H1 (cell line): ENCODE results near the gene MIOX. TPM values are rescaled to one million over a fixed set of nuclear protein-coding genes. Genes with fewer than 3 reads are reported as not detected.

ENCODE experiments used
- CTCF ChIA-PET: fragments of 300-600 bp; sonication (Branson Sonifier 250); formaldehyde crosslinking; loops from one replicate; lab custom pipeline; 2021; ENCODE audit not compliant: partially characterized antibody; lab: Charles Lee
- POLR2A ChIA-PET: fragments of 300-600 bp; sonication (Branson Sonifier 250); formaldehyde crosslinking; loops from one replicate; lab custom pipeline; 2021; ENCODE audit warnings: inconsistent platforms; ENCODE audit not compliant: partially characterized antibody; lab: Charles Lee
- DNase-seq, 2 experiments: peaks; one replicate each; pipeline versions ENCODE4 v3.0.0 to v3.0.0-alpha.2; 2010 to 2022; ENCODE audit warnings: low spot score in 2 of 2, low read depth in 1 of 2, mixed read lengths in 1 of 2
- FAIRE-seq: peaks from 2 replicates; lab custom pipeline; 2011; peaks lifted over from hg19 to GRCh38; lab: Jason Lieb, UNC
- H2AFZ ChIP-seq: 2 replicates; pipeline ENCODE4 v1.8.1; 2012; ENCODE audit warnings: low read length, inconsistent platforms
- H2AK5ac ChIP-seq: 2 replicates; pipeline ENCODE4 v1.6.1; 2013; ENCODE audit warnings: low read depth, low read length
- H2BK120ac ChIP-seq: replicated peaks from 2 replicates; pipeline ENCODE3; 2013; ENCODE audit warnings: low read depth, low read length, inconsistent platforms
- H2BK12ac ChIP-seq: 2 replicates; pipeline ENCODE4 v1.6.1; 2013; ENCODE audit warnings: low read depth, low read length
- H2BK15ac ChIP-seq: 2 replicates; pipeline ENCODE4 v1.6.1; 2013; ENCODE audit warnings: low read length
- H2BK20ac ChIP-seq: 2 replicates; pipeline ENCODE4 v1.6.1; 2013; ENCODE audit warnings: low read length
- H2BK5ac ChIP-seq: 2 replicates; pipeline ENCODE4 v1.6.1; 2013; ENCODE audit warnings: low read depth, low read length
- H3K14ac ChIP-seq: 2 replicates; pipeline ENCODE4 v1.6.1; 2013; ENCODE audit warnings: inconsistent platforms; ENCODE audit not compliant: insufficient read length
- H3K18ac ChIP-seq: 2 replicates; pipeline ENCODE4 v1.6.1; 2013; ENCODE audit warnings: low read length; ENCODE audit errors: extremely low read depth
- H3K23ac ChIP-seq: 2 replicates; pipeline ENCODE4 v1.6.1; 2013; ENCODE audit warnings: inconsistent platforms; ENCODE audit not compliant: insufficient read length
- H3K23me2 ChIP-seq: 2 replicates; pipeline ENCODE4 v1.6.1; 2013; ENCODE audit warnings: low read depth, low read length
- H3K27ac ChIP-seq: 2 replicates; pipeline ENCODE4 v1.6.1; 2011; ENCODE audit warnings: low read depth, low read length, inconsistent platforms
- H3K27me3 ChIP-seq, 4 experiments: replicated peaks in 1 of 4; 1 replicate in 1 of 4; 2 replicates in 3 of 4; pipeline versions ENCODE4 v1.6.1 to v1.8.1; 2011 to 2013; ENCODE audit warnings: low read length in 3 of 4, mild to moderate bottlenecking in 3 of 4, inconsistent platforms in 2 of 4, mixed read lengths in 2 of 4, moderate library complexity in 1 of 4; ENCODE audit not compliant: control insufficient read depth in 3 of 4, insufficient read depth in 3 of 4; ENCODE audit errors: extremely low read depth in 1 of 4
- H3K36me3 ChIP-seq, 4 experiments: 2 replicates each; pipeline versions ENCODE4 v1.6.1 to v1.8.1; 2011 to 2013; ENCODE audit warnings: mild to moderate bottlenecking in 4 of 4, low read length in 3 of 4, moderate library complexity in 2 of 4, control low read depth in 1 of 4, inconsistent platforms in 1 of 4; ENCODE audit not compliant: insufficient read depth in 4 of 4, control insufficient read depth in 2 of 4
- H3K4ac ChIP-seq: replicated peaks from 2 replicates; pipeline ENCODE3; 2013; ENCODE audit warnings: low read length, low read depth, mixed read lengths, inconsistent platforms; ENCODE audit not compliant: insufficient read length
- H3K4me1 ChIP-seq, 4 experiments: replicated peaks in 1 of 4; 1 replicate in 1 of 4; 2 replicates in 3 of 4; pipeline versions ENCODE4 v1.6.1 to v1.8.1; 2011 to 2013; ENCODE audit warnings: low read length in 3 of 4, inconsistent platforms in 2 of 4, mixed read lengths in 1 of 4; ENCODE audit not compliant: insufficient read depth in 4 of 4, control insufficient read depth in 3 of 4
- H3K4me2 ChIP-seq, 2 experiments: 2 replicates each; pipeline versions ENCODE4 v1.6.1 to v1.8.1; 2011 to 2013; ENCODE audit warnings: low read depth in 2 of 2, low read length in 2 of 2, control low read depth in 1 of 2, inconsistent platforms in 1 of 2, mild to moderate bottlenecking in 1 of 2; ENCODE audit not compliant: insufficient read depth in 1 of 2
- H3K4me3 ChIP-seq, 4 experiments: fragments of 200-600, 300-600 bp in 1 of 4; sonication (generic), shearing (Covaris generic), sonication (Bioruptor Twin) in 1 of 4; 2 replicates each; pipeline versions ENCODE4 v1.5.1 to v1.8.1; 2011 to 2016; ENCODE audit warnings: low read length in 4 of 4, low read depth in 3 of 4, control low read depth in 2 of 4, inconsistent platforms in 2 of 4, mild to moderate bottlenecking in 2 of 4, mixed read lengths in 1 of 4, moderate library complexity in 1 of 4; ENCODE audit not compliant: insufficient read depth in 2 of 4; ENCODE audit errors: extremely low read depth in 1 of 4
- H3K56ac ChIP-seq: replicated peaks from 2 replicates; pipeline ENCODE3; 2013; ENCODE audit warnings: low read depth, mild to moderate bottlenecking, mixed read lengths, low read length, inconsistent platforms; ENCODE audit not compliant: insufficient read length
- H3K79me1 ChIP-seq: 2 replicates; pipeline ENCODE4 v1.6.1; 2013; ENCODE audit warnings: low read depth, low read length, control low read depth
- H3K79me2 ChIP-seq, 2 experiments: 2 replicates each; pipeline versions ENCODE4 v1.6.1 to v1.8.1; 2012 to 2013; ENCODE audit warnings: low read length in 2 of 2, mild to moderate bottlenecking in 2 of 2, inconsistent platforms in 1 of 2; ENCODE audit not compliant: insufficient read depth in 2 of 2, control insufficient read depth in 1 of 2
- H3K9ac ChIP-seq, 4 experiments: replicated peaks in 1 of 4; 1 replicate in 1 of 4; 2 replicates in 3 of 4; pipeline versions ENCODE4 v1.6.1 to v1.8.1; 2011 to 2013; ENCODE audit warnings: low read depth in 3 of 4, low read length in 3 of 4, control low read depth in 2 of 4, mild to moderate bottlenecking in 2 of 4, moderate library complexity in 2 of 4, inconsistent platforms in 1 of 4; ENCODE audit errors: extremely low read depth in 1 of 4
- H3K9me3 ChIP-seq, 2 experiments: 2 replicates each; pipeline versions ENCODE4 v1.6.1 to v1.8.1; 2012 to 2013; ENCODE audit warnings: mild to moderate bottlenecking in 2 of 2, moderate library complexity in 2 of 2, control low read depth in 1 of 2, inconsistent platforms in 1 of 2, low read depth in 1 of 2, low read length in 1 of 2, mixed read lengths in 1 of 2; ENCODE audit not compliant: insufficient read depth in 2 of 2
- H4K20me1 ChIP-seq, 2 experiments: replicated peaks in 1 of 2; 2 replicates each; pipeline versions ENCODE3 to v1.8.1; 2011 to 2013; ENCODE audit warnings: inconsistent platforms in 2 of 2, low read length in 2 of 2, mild to moderate bottlenecking in 1 of 2; ENCODE audit not compliant: insufficient read depth in 2 of 2, control insufficient read depth in 1 of 2
- H4K5ac ChIP-seq: 2 replicates; pipeline ENCODE4 v1.6.1; 2013; ENCODE audit warnings: low read length, low read depth, mixed read lengths, inconsistent platforms; ENCODE audit not compliant: insufficient read length
- H4K8ac ChIP-seq: 2 replicates; pipeline ENCODE4 v1.8.0; 2013; ENCODE audit warnings: mild to moderate bottlenecking, moderate library complexity, low read length, inconsistent platforms; ENCODE audit not compliant: insufficient read depth; ENCODE audit errors: extremely low read depth
- H4K91ac ChIP-seq: replicated peaks from 2 replicates; pipeline ENCODE3; 2013; ENCODE audit warnings: low read length, mixed read lengths, inconsistent platforms; ENCODE audit not compliant: insufficient read length
- CTBP2 ChIP-seq: IDR thresholded peaks from 2 replicates; pipeline ENCODE4 v1.7.0; 2011; ENCODE audit warnings: borderline replicate concordance, mild to moderate bottlenecking, moderate library complexity, mixed read lengths, low read length; ENCODE audit not compliant: insufficient read depth, insufficient read length
- NANOG ChIP-seq: IDR thresholded peaks from 2 replicates; pipeline ENCODE4 v1.6.1; 2011; ENCODE audit warnings: low read length, low read depth, mild to moderate bottlenecking, inconsistent platforms; ENCODE audit not compliant: insufficient read depth, poor library complexity, severe bottlenecking
- PHF8 ChIP-seq: fragments of 200-600 bp; sonication (generic); conservative IDR thresholded peaks from 2 replicates; pipeline ENCODE4 v1.7.1; 2012; ENCODE audit warnings: low read depth, mild to moderate bottlenecking, inconsistent platforms, low read length, moderate library complexity
- RBBP5 ChIP-seq: IDR thresholded peaks from 2 replicates; pipeline ENCODE4 v1.7.1; 2012; ENCODE audit warnings: low read depth, mild to moderate bottlenecking, inconsistent platforms, low read length, moderate library complexity, borderline replicate concordance
- TAF7 ChIP-seq: optimal IDR thresholded peaks from 2 replicates; pipeline ENCODE3; 2011; ENCODE audit warnings: low read depth, mild to moderate bottlenecking, inconsistent platforms, low read length, moderate library complexity, borderline replicate concordance
- TCF12 ChIP-seq: IDR thresholded peaks from 2 replicates; pipeline ENCODE4 v1.6.1; 2011; ENCODE audit warnings: low read depth, mild to moderate bottlenecking, low read length
- WGBS, 2 experiments: shearing (Covaris generic) in 1 of 2; methylation state at CpG; one replicate each; pipeline versions ENCODE4 v1.1.6 to v1.1.7; 2013 to 2015; ENCODE audit warnings: low lambda C conversion rate in 2 of 2, mixed read lengths in 2 of 2, inconsistent platforms in 1 of 2, low coverage in 1 of 2, missing lambda C conversion rate in 1 of 2; ENCODE audit not compliant: insufficient replicate concordance in 2 of 2, insufficient coverage in 1 of 2, insufficient read length in 1 of 2; ENCODE audit errors: extremely low coverage in 1 of 2, missing lambda C conversion rate in 1 of 2; 5-methylcytosine and 5-hydroxymethylcytosine counted together
- polyA plus RNA-seq, 7 experiments: library from polyadenylated mRNA; depleted of rRNA in 3 of 7; stranded (reverse) in 5 of 7; unstranded in 2 of 7; fragments of >200 nt in 5 of 7; fragments of 200-250 nt in 2 of 7; gene quantifications; 1 replicate in 5 of 7; 2 replicates in 1 of 7; 4 replicates in 1 of 7; pipeline versions ENCODE4 v1.2.1 to v1.2.3, GENCODE V29; 2011 to 2013; ENCODE audit warnings: missing spikeins in 2 of 7, mixed read lengths in 2 of 7
- total RNA-seq: library from RNA; stranded (reverse); fragmentation: NEBNext Ultra II Directional; extraction: Animal tissue kit (Norgen Biotek cat#: 25700); gene quantifications from 2 replicates; pipeline ENCODE4 v1.2.1, GENCODE V29; 2021

Gene MIOX
- total and polyA plus RNA-seq, 2 of the 8 experiments (the other 6 are each of a cell fraction or from before 2014, with no cell fraction given): 0.30 to 0.32 TPM

DNA sequence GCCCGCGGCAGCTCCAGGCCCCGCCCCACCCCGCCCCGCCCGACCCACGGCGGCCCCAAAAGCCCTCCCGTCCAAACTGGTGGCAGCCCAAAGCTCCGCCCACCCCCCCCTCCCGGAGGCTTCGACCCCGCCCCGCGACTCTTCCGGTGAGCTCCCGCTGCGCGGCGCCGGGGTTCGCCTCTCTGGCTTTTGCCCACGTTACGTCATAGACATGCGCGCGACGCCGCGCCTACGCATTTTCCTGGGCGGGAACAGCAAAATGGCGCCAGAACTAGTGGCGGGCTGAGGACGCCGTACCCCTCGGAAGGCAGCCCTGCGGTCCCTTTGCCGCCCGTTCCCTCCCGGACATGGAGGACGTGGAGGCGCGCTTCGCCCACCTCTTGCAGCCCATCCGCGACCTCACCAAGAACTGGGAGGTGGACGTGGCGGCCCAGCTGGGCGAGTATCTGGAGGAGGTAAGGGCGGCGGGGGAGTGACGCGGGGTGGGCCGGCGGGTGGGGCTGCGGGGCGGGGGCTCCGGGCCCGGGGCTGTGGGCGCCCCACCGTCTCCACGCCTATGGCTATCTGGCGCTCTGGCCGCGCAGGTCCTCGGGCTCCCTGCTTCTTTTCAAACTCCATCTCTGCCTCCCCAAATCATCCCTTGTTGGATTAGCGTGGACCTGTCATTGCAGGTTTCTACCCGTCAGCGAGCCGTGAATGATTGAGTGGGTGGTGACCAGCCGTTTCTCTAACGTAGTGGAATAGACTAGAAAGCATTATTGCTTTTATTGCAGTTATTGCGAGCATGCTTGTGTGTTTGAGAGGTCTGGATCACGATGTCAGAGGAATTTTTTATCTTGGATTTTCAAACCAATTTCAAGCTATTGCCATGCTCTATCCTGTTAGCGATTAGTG lies 21.6 kb downstream of the MIOX start, which contains the start of gene NCAPH2:
NCAPH2 (plus strand) TSS at position 234 of the 894 bp plus-strand sequence; CDS start at position 348, 114 bp downstream.
- H2BK5ac ChIP-seq: peak within 1 kb of the TSS; percentile 98
- H3K9me3 ChIP-seq: no peaks in the 10 kb centered on the region
- H2BK120ac ChIP-seq: no peak within 1 kb of the TSS
- no peak for FAIRE-seq
- H3K14ac ChIP-seq: no peak within 1 kb of the TSS
- no peak within 1 kb of the TSS; the same call in 1 of the 2 replicates for H2BK15ac ChIP-seq
- H2BK20ac ChIP-seq: no peak within 1 kb of the TSS
- peaks cover 15% of the 10 kb centered on the region; the same call in 1 of the 2 replicates for H3K79me1 ChIP-seq
- no peak within 1 kb of the TSS for H2AK5ac ChIP-seq
- peak within 1 kb of the TSS; percentile 100; the same call in 1 of the 2 replicates for H4K8ac ChIP-seq
- peaks cover 11% of the 10 kb centered on the region; the same call in 1 of the 2 replicates for H3K23me2 ChIP-seq
- H3K4me2 ChIP-seq: peak within 1 kb of the TSS; percentile 73 to 96
- H3K4ac ChIP-seq: no peak within 1 kb of the TSS
- WGBS, 2 experiments: 4% methylated on average over 50 of the region's 76 CpGs; no CpG with 5 or more reads in 1 of the 2 experiments
- peak within 1 kb of the TSS; percentile 83 to 100 (median 90) for H3K4me3 ChIP-seq
- peak within 1 kb of the TSS; percentile 99 for H4K5ac ChIP-seq
- peak within 1 kb of the TSS; percentile 95 for H3K18ac ChIP-seq
- H3K23ac ChIP-seq: no peak within 1 kb of the TSS
- peak within 1 kb of the TSS; percentile 92 to 98 (median 94) for H3K9ac ChIP-seq
- peak; percentile 89 to 99 for DNase-seq
- H3K56ac ChIP-seq: peak within 1 kb of the TSS; percentile 77
- ChIA-PET POLR2A (interaction anchor here (0.7 to 3.5 kb wide), 15 partner anchors 9 to 64 kb away, joined by 3 to 32 read pairs (median 4); partner anchors contain the start of gene SCO2), CTCF (interaction anchor here (0.6 to 2.7 kb wide), 6 partner anchors 11 to 94 kb away, joined by 3 to 22 read pairs (median 4); partner anchors contain the start of gene SCO2)
- peak within 1 kb of the TSS; percentile 98; the same call in 1 of the 2 replicates for H2AFZ ChIP-seq
- H3K4me1 ChIP-seq: peaks cover 2 to 8% (median 5%) of the 10 kb centered on the region in 4 experiments
- no peak within 1 kb of the TSS for H2BK12ac ChIP-seq
- H4K91ac ChIP-seq: peak within 1 kb of the TSS; percentile 96
- peaks cover 0 to 31% of the 10 kb centered on the region in 2 experiments; a peak in 3 of 4 replicates for H3K79me2 ChIP-seq
- H4K20me1 ChIP-seq: peaks cover 3 to 24% of the 10 kb centered on the region in 2 experiments
- no peaks in the 10 kb centered on the region for H3K27me3 ChIP-seq
- peak within 1 kb of the TSS; percentile 99 for H3K27ac ChIP-seq
- peaks cover 0 to 15% (median 0%) of the 10 kb centered on the region in 4 experiments; a peak in 3 of 8 replicates for H3K36me3 ChIP-seq
- TF ChIP-seq NANOG (no peak), CTBP2 (no peak), RBBP5 (0 out of 2 replicates have a peak, but pooled peaks have one; percentile 29), PHF8 (peak; percentile 97), TCF12 (no peak), TAF7 (peak; percentile 96)
